Cerebellar cortex (tissue), 1 donor: Measurements from ENCODE around the gene ATP6V1F.
"Not testable (repeated sequence)": the region's sequence is repeated elsewhere in the genome, so short reads cannot be mapped to it uniquely, and the experiment has no call there.

ENCODE experiments used
- DNase-seq: peaks from one replicate; pipeline ENCODE4 v3.0.0-alpha.2; 2015; ENCODE audit warnings: low spot score

The ATP6V1F gene

GRCh38 chr7:128900237-128900636, 37.6 kb downstream of the ATP6V1F start:
- no peak for DNase-seq

DNA sequence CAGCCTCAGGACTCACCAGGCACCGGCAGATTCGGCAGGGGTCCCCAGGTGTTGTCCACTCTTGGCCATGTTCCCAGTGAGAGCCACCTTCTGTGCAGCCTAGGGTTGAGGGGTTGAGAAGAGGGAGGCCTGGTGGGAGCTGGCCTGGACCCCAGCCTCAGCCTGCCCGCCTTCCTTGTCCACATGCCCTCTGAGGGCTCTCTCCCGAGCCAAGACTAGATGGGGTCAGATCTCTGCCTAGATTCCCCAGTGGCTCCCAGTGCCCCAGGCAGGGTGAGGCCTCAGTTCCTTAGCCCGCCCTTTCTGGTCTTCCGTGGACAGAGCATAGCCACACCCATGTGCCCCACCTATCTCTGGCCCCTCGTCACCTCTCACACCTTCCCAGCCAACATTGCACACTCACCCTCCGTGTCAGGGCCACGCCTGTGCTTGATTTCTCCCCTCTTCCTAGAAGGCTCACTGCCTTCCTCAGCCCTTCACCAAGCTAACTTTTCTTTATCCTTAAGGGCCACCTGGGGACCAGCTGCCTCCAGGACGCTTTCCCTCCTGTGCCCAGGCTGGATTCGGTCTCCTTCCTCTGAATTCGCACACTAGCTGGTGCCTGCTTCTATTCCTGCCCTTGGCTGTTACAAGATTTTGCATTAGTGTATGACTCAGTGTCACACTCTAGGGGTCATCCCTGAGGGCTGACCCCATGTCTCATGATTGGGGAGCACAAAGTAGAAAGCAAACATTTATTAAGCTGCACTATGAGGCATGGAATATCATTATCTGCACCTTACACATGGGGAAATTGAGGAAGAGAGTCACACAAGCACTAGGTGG, 40.3 kb downstream of the ATP6V1F start:
- no peak for DNase-seq

- no peak for DNase-seq
Observed at GRCh38 chr7:128903621-128904361, 41.1 kb downstream of the ATP6V1F start.

DNA sequence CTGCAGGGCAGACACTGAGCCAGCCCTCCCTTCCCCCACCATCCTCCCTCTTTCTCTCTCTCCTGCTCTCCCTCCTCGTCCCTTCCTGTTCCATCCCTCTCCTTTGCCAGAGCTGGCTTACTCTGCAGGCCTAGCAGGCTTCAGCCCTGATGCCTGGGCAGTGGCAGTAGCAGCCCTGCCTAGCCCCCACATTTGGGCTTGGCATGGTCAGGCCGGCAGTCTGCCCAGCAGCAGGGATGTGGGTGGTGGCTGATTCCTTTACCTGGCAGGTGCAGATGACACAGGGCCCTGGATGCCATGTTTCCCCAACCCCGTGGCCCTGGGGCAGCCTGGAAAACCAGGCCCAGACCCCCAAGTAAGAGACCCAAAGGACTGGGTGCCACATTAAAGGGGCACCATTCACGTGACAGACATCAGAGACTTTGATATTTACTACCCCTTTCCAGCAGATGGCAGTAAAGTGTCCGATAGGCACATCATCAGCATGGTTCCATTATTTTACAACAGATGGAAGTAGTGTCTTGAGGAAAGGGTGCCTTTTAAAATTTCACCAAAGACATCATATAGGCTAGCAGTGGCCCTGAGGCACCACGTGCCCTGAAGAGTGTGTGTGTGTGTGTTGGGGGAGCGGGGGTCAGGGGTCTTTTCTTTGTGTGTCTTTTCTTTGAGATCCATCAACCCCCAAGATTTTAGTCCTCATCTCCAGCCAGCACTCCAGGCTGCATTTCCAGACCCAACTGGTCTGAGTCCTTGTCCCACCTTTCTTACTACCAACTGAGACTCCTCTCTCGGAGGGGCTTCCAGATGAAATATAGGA, 41.9 kb downstream of the ATP6V1F start:
- peak; percentile 50 for DNase-seq

GRCh38 chr7:128906001-128906765, 43.5 kb downstream of the ATP6V1F start:
- DNase-seq = no peak

DNA sequence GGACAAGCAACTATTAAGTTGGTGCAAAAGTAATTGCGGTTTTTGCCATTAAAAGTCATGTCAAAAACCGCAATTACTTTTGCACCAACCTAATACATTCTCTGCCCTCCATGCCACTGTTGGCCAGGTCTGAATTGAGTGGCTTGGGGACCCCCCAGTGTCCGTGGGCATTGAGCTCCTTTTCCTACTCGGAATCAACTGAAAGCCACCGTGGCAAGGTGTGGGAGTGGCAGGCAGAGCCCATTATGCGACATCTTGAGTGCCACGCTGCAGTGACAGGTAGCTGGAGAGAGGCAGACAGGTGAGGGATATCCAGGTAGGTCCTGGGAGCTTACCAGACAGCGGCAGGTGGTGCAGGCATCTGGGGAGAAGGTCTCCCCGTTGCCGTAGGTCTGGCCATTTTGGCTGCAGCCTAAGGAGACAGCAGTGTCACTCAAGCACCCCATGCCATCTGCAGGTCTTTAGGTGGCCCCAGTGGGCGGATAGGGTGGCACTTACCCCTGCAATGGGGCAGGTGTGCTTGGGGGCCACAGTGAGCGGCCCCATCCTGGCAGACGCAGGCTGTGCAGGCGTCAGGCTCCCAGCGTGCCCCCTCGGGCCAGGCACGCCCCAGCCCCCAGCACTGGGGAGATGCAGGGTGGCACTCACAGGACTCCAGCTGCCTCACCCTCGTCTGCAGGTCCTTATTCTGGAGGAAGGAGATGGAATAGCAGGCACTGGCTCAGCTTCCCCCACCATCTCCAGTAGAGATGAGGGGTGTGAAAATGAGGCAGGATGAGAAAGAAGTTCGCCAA, 44.3 kb downstream of the ATP6V1F start:
- no peak for DNase-seq

- no peak for DNase-seq
Observed at GRCh38 chr7:128908750-128909624, 46.3 kb downstream of the ATP6V1F start.

- peak; percentile 68 for DNase-seq
Observed at GRCh38 chr7:128909625-128910568, 47.2 kb downstream of the ATP6V1F start.

DNA sequence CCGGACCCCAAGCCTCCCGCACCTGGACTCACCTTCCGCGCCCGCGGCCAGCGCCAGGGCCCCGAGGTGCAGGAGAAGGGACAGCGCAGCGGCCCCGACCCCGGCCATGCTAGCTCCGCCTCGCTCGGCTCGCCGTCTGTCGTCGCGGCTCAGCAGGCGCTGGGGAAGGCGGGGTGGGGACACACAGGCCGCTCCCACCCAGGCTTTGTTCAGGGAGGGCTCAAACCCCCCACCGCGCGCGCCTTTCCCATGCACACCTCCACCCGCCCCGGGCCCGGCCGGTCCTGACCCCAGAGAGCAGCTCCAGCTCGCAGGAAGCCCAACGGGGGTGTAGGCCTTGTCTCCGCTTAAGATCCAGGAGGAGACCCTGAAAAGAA, 47.9 kb downstream of the ATP6V1F start, which contains the start of gene KCP:
KCP (minus strand) TSS at position 141 of the 377 bp plus-strand sequence; CDS start at position 108, 33 bp downstream.
- peak; percentile 26 for DNase-seq

DNA sequence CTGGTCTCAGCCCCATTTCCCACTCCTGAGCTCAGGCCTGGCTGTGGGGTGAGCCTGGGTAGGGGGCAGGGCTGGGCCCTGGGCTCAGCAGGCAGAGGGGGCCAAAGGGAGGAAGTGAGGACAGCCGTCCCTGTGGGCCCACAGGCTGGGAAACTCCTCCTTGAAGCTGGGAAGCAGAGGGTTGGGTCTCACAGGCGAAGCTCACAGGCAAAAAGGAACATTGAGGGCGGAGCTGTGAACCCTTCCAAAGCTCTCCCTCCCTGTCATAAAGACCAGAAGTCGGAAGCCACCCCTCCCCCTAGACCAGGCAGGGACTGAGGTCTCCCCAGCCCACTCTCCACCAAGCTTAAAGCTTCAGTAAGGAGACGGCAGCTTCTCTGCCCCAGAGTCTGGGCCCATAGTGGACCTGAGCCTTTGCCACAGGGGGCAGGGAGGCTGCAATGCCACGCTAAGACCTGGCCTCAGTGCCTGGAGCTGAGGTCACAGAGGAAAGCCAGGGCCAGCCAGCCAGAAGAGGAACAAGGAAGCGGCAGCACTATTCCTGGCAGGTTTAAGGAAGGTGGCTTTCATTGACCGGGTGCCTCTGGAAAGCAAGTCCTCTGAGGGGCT, 48.9 kb downstream of the ATP6V1F start:
- peak; percentile 82 for DNase-seq

- DNase-seq = no peak
Observed at GRCh38 chr7:128912281-128912680, 49.6 kb downstream of the ATP6V1F start.

DNA sequence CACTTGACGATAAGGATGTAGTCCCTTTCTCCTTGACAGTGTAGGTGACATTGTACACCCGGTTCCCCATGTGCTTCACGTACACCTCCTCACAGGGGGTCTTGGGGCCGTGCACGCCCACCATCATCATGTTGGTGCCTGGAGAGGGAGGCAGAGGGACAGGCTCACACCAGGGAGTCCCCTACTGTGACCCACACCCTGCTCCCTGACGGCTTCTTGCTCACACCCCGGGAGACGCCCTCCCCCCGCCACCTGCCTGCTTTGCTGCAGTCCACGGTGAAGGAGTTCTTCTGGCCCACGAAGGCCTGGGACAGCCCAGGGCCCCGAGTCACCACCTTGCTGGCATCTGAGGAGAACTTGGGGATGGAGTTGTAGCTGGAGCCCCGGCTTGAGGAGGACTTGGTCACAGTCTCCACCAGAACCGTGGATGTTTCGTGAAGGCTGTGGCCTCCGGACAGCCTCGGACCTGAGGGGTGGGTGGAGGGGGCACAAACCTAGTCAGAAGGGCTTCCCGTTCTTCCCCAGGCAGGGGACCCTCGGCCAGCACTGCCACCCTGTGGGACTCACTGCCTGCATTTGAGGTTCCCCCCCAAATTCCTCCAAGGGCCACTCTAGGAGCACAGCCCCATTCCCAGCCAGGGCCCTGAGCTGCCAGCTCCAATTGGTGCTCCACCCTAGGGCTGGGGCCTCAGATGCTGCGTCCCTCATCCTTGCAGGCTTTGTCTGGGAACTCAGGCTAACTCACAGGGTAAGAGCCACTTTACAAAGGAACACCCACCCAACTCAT, 50.2 kb downstream of the ATP6V1F start:
- not testable (repeated sequence) for DNase-seq

GRCh38 chr7:128913870-128914565, 51.4 kb downstream of the ATP6V1F start:
- DNase-seq = no peak

DNA sequence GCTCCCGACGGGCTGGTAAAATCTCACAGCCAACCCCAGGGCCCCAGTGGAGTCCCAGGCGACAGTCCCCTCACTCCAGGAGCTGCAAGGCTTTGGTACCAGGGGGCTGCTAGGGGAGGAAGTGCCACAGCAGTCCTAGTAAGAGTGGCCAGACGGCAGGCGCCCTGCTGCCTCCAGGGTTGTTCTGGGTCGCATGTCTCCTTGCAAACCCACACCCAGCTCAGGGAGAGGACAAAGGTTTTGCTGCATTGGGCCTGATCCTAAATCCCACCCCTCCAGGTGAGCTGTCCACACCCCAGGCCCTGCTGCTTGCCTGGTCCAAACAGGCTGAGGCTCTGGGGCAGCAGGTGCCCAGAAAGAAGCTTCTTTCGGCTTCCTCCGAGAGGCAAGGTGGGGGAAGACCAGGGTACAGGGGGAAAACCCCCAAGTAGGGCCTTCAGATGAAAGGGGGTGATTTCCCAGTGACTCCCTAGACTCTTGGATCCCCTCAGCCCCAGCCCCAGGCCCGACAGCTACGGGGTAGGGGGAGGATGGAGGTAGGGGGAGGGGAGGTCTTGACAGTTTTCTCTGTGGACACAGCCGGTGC, 52.0 kb downstream of the ATP6V1F start:
- DNase-seq = no peak

- DNase-seq = no peak
Observed at GRCh38 chr7:128915271-128915819, 52.7 kb downstream of the ATP6V1F start.
